Cerebellar cortex (tissue), 1 donor: Measurements from ENCODE around the gene FBLN5.
"Not testable (repeated sequence)": the region's sequence is repeated elsewhere in the genome, so short reads cannot be mapped to it uniquely, and the experiment has no call there.

Source experiments
- DNase-seq: peaks from one replicate; pipeline ENCODE4 v3.0.0-alpha.2; 2015; ENCODE audit warnings: low spot score

Gene FBLN5

GRCh38 chr14:91885113-91885712 is 62.3 kb downstream of the FBLN5 start:
- DNase-seq, result no peak

- no peak for DNase-seq
Measured at GRCh38 chr14:91884664-91885063, 62.8 kb downstream of the FBLN5 start.

- no peak for DNase-seq
Measured at GRCh38 chr14:91883753-91884152, 63.7 kb downstream of the FBLN5 start.

- DNase-seq, result no peak
Measured at GRCh38 chr14:91882776-91883175, 64.7 kb downstream of the FBLN5 start.

GRCh38 chr14:91882369-91882768 is 65.1 kb downstream of the FBLN5 start:
- no peak for DNase-seq

GRCh38 chr14:91879196-91879595 is 68.3 kb downstream of the FBLN5 start:
- no peak for DNase-seq

- DNase-seq, result no peak
Measured at GRCh38 chr14:91878274-91878673, 69.2 kb downstream of the FBLN5 start.

GRCh38 chr14:91877376-91877915 is 70.0 kb downstream of the FBLN5 start:
- DNase-seq, result no peak

- no peak for DNase-seq
Measured at GRCh38 chr14:91876492-91876891, 71.0 kb downstream of the FBLN5 start.

GRCh38 chr14:91875525-91876286 is 71.8 kb downstream of the FBLN5 start:
- DNase-seq, result no peak

GRCh38 chr14:91873471-91874415 is 73.8 kb downstream of the FBLN5 start:
- no peak for DNase-seq

- no peak for DNase-seq
Measured at GRCh38 chr14:91872517-91873470, 74.7 kb downstream of the FBLN5 start.

GRCh38 chr14:91872011-91872501 is 75.4 kb downstream of the FBLN5 start:
- no peak for DNase-seq

GRCh38 chr14:91871401-91871800 is 76.1 kb downstream of the FBLN5 start:
- not testable (repeated sequence) for DNase-seq

GRCh38 chr14:91870890-91871289 is 76.6 kb downstream of the FBLN5 start:
- DNase-seq, result no peak

- no peak for DNase-seq
Measured at GRCh38 chr14:91870001-91870400, 77.5 kb downstream of the FBLN5 start.

- no peak for DNase-seq
Measured at GRCh38 chr14:91869556-91869955, 77.9 kb downstream of the FBLN5 start.

GRCh38 chr14:91867316-91867988 is 80.0 kb downstream of the FBLN5 start, which contains the start of gene TC2N:
Gene TC2N (minus strand): TSS chr14:91867536. CDS start chr14:91813769, 53,767 bp downstream.
- no peak for DNase-seq

GRCh38 chr14:91866511-91867295 is 80.8 kb downstream of the FBLN5 start:
- no peak for DNase-seq
